Measurements from ENCODE around the gene NTN1.

- TF ChIP-seq CTCF (IDR thresholded peaks at IDR 0.05) (no peak), POLR2A (IDR thresholded peaks at IDR 0.05) (no peak), POLR2AphosphoS5 (IDR thresholded peaks at IDR 0.05) (no peak)
Measured at GRCh38 chr17:9195411-9195810, 174.1 kb downstream of the NTN1 start.

Data from breast epithelium (tissue), 3 donors.